RWPE2 (cell line): ENCODE measurements around the gene KRTAP15-1.

Experiments used
- ATAC-seq: fragments of 200-7000 bp; cut with Tn5 transposase; 3 replicates; pipeline ENCODE4 v1.9.1; 2021; ENCODE audit warnings: low read depth
- DNase-seq: peaks from one replicate; pipeline ENCODE4 v3.0.0-alpha.2; 2020; ENCODE audit warnings: low spot score
- H3K27ac ChIP-seq: fragments of 450-650 bp; 2 replicates; pipeline ENCODE4 v1.5.1; 2017; ENCODE audit warnings: mild to moderate bottlenecking; ENCODE audit not compliant: poor library complexity, severe bottlenecking
- H3K27me3 ChIP-seq: fragments of 250-450 bp; sonication (Bioruptor Pico); 2 replicates; pipeline ENCODE4 v1.5.1; 2021; ENCODE audit warnings: mild to moderate bottlenecking, moderate library complexity; ENCODE audit not compliant: insufficient read depth, poor library complexity, severe bottlenecking
- H3K36me3 ChIP-seq: fragments of 250-450 bp; sonication (Bioruptor Pico); 2 replicates; pipeline ENCODE4 v1.5.1; 2020; ENCODE audit warnings: low read depth, mild to moderate bottlenecking, moderate library complexity
- H3K4me1 ChIP-seq: fragments of 250-450 bp; sonication (Bioruptor Pico); 2 replicates; pipeline ENCODE4 v1.5.1; 2021; ENCODE audit warnings: mild to moderate bottlenecking, moderate library complexity; ENCODE audit not compliant: insufficient read depth, poor library complexity, severe bottlenecking
- H3K4me3 ChIP-seq: fragments of 250-450 bp; sonication (Bioruptor Pico); 2 replicates; pipeline ENCODE4 v1.5.1; 2021; ENCODE audit warnings: mild to moderate bottlenecking, moderate library complexity; ENCODE audit not compliant: severe bottlenecking
- H3K9me3 ChIP-seq: fragments of 250-450 bp; sonication (Bioruptor Pico); 2 replicates; pipeline ENCODE4 v1.5.1; 2021; ENCODE audit warnings: mild to moderate bottlenecking, moderate library complexity; ENCODE audit not compliant: severe bottlenecking
- TF ChIP-seq, protein P1 (sequence below): fragments of 450-650 bp; IDR thresholded peaks from one replicate; pipeline ENCODE4 v1.5.1; 2017; ENCODE audit warnings: mild to moderate bottlenecking, moderate library complexity; ENCODE audit not compliant: poor library complexity, severe bottlenecking

Gene KRTAP15-1

DNA sequence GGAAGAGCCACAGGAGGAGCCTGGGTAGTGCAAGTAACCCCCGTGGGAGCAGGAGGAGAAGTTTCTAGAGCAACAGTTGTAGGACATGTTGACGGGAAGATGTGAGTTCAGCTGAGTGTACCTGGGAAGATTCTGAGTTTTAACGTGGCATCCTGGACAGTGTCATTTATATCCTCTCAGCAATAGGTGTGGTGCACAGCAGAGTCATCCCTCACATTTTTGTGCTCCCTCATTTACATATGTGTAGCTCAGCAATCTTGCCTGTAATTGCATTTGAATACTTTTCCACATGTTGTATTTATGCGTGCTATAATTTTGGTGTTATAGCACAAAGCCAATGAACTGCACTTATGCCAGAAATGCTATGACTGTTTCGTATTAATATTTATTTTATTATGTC lies 14.2 kb upstream of the KRTAP15-1 start, which contains the start of gene KRTAP13-3:
TSS of gene KRTAP13-3 (minus strand) at position 101 of the 400 bp plus-strand sequence. CDS start at position 87, 14 bp downstream.
- Histone ChIP-seq H3K27me3 (peaks cover 15% of the 10 kb centered on the region), H3K4me3 (no peak within 1 kb of the TSS), H3K27ac (no peak within 1 kb of the TSS), H3K36me3 (no peaks in the 10 kb centered on the region), H3K9me3 (no peaks in the 10 kb centered on the region), H3K4me1 (no peaks in the 10 kb centered on the region)
- DNase-seq (no peak), ATAC-seq (no peak)
- TF ChIP-seq, protein P1, sequence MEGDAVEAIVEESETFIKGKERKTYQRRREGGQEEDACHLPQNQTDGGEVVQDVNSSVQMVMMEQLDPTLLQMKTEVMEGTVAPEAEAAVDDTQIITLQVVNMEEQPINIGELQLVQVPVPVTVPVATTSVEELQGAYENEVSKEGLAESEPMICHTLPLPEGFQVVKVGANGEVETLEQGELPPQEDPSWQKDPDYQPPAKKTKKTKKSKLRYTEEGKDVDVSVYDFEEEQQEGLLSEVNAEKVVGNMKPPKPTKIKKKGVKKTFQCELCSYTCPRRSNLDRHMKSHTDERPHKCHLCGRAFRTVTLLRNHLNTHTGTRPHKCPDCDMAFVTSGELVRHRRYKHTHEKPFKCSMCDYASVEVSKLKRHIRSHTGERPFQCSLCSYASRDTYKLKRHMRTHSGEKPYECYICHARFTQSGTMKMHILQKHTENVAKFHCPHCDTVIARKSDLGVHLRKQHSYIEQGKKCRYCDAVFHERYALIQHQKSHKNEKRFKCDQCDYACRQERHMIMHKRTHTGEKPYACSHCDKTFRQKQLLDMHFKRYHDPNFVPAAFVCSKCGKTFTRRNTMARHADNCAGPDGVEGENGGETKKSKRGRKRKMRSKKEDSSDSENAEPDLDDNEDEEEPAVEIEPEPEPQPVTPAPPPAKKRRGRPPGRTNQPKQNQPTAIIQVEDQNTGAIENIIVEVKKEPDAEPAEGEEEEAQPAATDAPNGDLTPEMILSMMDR: no peak

DNA sequence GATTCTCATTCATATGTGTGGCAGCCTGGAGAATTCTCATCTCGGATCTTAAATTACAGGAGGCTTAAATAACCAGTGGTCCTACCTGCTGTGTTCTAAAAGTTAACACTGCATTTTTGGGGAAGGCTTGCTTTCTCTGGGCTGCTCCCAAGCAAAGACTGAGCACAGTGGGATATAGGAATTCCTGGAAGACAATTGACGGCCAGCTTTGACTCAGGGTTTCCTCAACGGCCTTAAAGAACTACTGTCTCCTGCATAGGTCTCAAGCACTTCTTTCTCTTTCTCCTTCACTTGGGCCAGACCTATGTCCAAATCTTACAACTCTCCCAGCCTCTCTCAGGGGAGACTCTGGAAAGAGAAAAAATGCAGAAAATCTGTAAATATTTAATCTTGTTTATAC lies 13.3 kb upstream of the KRTAP15-1 start:
- H3K27me3 ChIP-seq: peaks cover 15% of the 10 kb centered on the region
- no peaks in the 10 kb centered on the region for H3K36me3 ChIP-seq
- no peak overlapping the region for H3K4me3 ChIP-seq
- H3K9me3 ChIP-seq: no peaks in the 10 kb centered on the region
- no peak overlapping the region for H3K27ac ChIP-seq
- DNase-seq: no peak
- no peak for ATAC-seq
- TF ChIP-seq, protein P1: no peak
- no peaks in the 10 kb centered on the region for H3K4me1 ChIP-seq

DNA sequence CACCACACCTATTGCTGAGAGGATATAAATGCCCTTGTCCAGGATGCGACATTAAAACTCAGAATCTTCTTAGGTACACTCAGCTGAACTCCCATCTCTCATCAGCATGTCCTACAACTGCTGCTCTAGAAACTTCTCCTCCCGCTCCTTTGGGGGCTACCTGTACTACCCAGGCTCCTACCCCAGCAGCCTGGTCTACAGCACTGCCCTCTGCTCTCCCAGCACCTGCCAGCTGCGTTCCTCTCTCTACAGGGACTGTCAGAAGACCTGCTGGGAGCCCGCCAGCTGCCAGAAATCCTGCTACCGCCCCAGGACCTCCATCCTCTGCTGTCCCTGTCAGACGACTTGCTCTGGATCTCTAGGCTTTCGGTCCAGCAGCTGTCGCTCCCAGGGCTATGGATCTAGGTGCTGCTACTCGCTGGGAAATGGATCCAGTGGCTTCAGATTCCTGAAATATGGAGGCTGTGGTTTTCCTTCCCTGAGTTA lies 9.9 kb upstream of the KRTAP15-1 start, which contains the start of gene KRTAP13-4:
TSS of gene KRTAP13-4 (plus strand) at position 51 of the 486 bp plus-strand sequence. CDS start at position 107, 56 bp downstream.
- TF ChIP-seq, protein P1: no peak
- peaks cover 20% of the 10 kb centered on the region for H3K27me3 ChIP-seq
- DNase-seq (no peak), ATAC-seq (no peak)
- no peaks in the 10 kb centered on the region for H3K36me3 ChIP-seq
- no peaks in the 10 kb centered on the region for H3K9me3 ChIP-seq
- no peak within 1 kb of the TSS for H3K27ac ChIP-seq
- H3K4me1 ChIP-seq: no peaks in the 10 kb centered on the region
- no peak within 1 kb of the TSS for H3K4me3 ChIP-seq

DNA sequence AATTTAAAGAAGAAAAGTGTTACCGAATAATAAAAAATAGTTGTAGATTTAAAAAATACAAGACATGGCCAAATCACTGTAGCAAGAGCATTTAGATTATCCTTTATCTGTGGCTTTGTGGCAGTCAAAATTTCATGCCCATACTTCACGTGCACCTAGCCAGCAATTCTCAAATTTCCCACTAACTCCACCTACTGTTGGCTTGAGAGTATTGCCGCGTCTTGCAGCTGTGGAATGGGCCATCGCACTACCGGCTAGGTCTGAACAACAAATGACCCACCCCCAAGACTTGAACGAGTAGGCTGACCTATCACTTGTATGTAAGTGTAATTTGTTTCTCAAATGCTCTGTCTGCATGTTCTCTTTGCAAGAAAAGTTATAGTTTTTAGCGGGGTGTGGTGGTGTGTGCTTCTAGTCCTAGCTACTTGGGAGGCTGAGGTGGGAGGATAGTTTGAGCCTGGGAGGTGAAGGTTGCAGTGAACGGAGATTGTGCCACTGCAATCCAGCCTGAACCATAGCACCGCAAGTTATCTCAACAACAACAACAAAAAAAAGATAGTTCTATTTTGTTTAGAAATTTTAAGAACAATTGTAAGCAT lies 5.9 kb upstream of the KRTAP15-1 start:
- no peak for DNase-seq
- Histone ChIP-seq H3K9me3 (no peaks in the 10 kb centered on the region), H3K36me3 (no peaks in the 10 kb centered on the region), H3K4me1 (no peaks in the 10 kb centered on the region), H3K27ac (no peak overlapping the region), H3K27me3 (peaks cover 19% of the 10 kb centered on the region), H3K4me3 (no peak overlapping the region)
- TF ChIP-seq, protein P1: peak; percentile 76
- ATAC-seq: peak; percentile 81

DNA sequence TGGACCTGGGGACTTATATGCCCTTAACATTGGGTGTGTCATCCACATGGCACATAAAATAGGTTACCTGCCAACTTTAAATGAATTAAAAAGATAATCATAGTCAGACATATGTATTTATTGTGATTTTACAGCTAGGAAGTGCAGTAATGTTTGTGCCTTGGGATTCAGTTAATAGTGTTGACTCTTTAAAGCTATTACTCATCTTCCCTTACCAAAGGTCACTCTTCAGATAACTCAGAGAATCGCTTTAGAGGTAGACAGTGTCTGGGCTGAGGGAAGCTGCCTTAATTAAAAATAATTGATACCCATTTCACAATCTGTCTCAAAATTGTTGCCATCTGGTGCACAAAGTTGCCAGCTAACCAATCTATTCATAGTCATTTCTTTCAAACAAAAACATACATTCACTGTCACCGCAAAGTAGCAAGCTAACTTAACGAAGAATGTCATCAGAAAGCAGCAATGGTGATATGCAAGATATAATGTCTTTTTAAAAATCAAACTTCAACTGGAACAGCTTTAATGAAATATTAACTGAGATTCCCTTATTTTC lies 3.0 kb upstream of the KRTAP15-1 start:
- Histone ChIP-seq H3K4me3 (no peak overlapping the region), H3K9me3 (no peaks in the 10 kb centered on the region), H3K36me3 (no peaks in the 10 kb centered on the region), H3K4me1 (no peaks in the 10 kb centered on the region), H3K27ac (no peak overlapping the region), H3K27me3 (peaks cover 17% of the 10 kb centered on the region)
- TF ChIP-seq, protein P1: no peak
- ATAC-seq: no peak
- DNase-seq: no peak
